ENCODE measurements around the gene HOXB3. TPM values are rescaled to one million over a fixed set of nuclear protein-coding genes. Genes with fewer than 3 reads are reported as not detected.

Gene HOXB3
- total RNA-seq, 4 donors from 2014 or later: 4.0 to 12.4 (median 4.9) TPM

GRCh38 chr17:48589060-48589830 lies 796 bp downstream of the HOXB3 start:
- TF ChIP-seq, protein P1, sequence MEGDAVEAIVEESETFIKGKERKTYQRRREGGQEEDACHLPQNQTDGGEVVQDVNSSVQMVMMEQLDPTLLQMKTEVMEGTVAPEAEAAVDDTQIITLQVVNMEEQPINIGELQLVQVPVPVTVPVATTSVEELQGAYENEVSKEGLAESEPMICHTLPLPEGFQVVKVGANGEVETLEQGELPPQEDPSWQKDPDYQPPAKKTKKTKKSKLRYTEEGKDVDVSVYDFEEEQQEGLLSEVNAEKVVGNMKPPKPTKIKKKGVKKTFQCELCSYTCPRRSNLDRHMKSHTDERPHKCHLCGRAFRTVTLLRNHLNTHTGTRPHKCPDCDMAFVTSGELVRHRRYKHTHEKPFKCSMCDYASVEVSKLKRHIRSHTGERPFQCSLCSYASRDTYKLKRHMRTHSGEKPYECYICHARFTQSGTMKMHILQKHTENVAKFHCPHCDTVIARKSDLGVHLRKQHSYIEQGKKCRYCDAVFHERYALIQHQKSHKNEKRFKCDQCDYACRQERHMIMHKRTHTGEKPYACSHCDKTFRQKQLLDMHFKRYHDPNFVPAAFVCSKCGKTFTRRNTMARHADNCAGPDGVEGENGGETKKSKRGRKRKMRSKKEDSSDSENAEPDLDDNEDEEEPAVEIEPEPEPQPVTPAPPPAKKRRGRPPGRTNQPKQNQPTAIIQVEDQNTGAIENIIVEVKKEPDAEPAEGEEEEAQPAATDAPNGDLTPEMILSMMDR (IDR thresholded peaks at IDR 0.05; ENCODE audit: low read depth): no peak

DNA sequence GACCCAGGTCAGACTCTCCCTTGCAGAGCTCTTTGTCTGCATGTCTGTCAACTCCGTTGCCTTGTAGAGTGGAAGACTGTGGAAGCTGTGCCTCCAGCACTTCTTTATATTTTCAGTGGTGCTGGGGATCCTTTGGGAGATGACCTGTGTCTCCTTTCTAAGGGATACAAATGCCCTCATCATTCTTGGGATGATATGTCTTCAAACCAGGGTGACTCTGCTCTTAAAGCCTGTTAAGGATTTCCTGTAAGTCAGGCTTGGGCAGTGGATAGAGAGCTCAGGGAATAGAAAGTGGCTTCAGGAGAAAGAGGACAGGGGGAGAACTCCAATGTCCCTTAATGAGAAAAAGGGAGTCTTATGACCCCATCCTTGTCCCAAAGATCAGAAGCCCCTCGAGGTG lies 1.5 kb downstream of the HOXB3 start:
- TF ChIP-seq, protein P1 (IDR thresholded peaks at IDR 0.05; ENCODE audit: low read depth): no peak

- TF ChIP-seq, protein P1 (IDR thresholded peaks at IDR 0.05; ENCODE audit: low read depth): no peak
Measured at GRCh38 chr17:48588074-48588415, 2.0 kb downstream of the HOXB3 start.

GRCh38 chr17:48587276-48588073 lies 2.6 kb downstream of the HOXB3 start:
- TF ChIP-seq, protein P1 (IDR thresholded peaks at IDR 0.05; ENCODE audit: low read depth): no peak

DNA sequence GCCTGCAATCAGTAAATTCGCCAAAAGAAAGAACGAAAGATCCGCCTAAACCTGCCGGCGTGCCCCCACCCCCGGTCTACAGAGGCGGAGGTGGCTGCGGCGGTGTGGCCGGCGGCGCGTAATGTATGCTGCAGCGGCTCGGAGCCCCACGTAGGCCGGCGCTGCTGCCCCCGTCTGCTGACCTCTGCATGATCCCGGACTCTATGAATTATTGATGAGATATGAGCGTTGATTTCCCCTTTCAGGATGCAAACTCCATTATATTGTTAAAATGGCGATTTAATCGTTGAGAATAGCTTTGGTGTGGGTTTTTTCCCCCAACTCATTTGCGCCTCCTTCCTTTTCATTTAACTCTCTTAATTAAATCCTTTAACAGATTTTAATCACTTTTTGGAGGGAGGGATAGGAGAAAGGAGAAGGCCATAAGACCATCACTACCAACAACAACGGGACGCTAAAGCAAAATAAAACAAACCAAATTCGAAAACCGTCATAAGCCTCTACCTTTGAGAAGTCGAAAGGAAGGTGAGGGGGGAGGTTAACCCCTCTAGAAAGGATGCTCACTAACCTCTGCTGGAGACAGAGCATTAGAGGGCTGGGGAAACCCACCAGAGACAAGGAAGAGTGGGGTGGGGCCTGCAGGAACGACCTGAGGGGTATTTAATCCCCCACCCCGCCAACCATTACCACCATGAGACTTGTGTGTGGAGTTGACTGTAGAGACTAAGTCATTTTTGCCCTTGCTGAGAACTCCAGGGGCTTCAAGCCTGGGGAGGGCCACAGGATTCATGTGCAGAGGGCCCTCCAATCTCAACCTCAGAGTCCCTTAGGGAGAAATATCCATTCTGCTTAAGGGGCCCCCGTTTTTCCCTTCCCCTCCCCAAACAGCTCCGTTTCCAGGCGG lies 3.4 kb downstream of the HOXB3 start:
- TF ChIP-seq, protein P1 (IDR thresholded peaks at IDR 0.05; ENCODE audit: low read depth): no peak

GRCh38 chr17:48584223-48584741 lies 5.8 kb downstream of the HOXB3 start:
- TF ChIP-seq, protein P1 (IDR thresholded peaks at IDR 0.05; ENCODE audit: low read depth): no peak

Measured in subcutaneous adipose tissue (tissue), 4 donors.